ENCODE results near the gene LSMEM2. TPM values are rescaled to one million over a fixed set of nuclear protein-coding genes. Genes with fewer than 3 reads are reported as not detected.

The LSMEM2 gene
- total and polyA plus RNA-seq, 9 of the 15 experiments (the other 6 are each of a cell fraction or from before 2014, with no cell fraction given), result not detected

GRCh38 chr3:50245831-50246516 is 32.9 kb upstream of the LSMEM2 start (continued):
- TF ChIP-seq ZBTB11 (CRISPR knock-in tag; IDR thresholded peaks at IDR 0.05) (peak in 1 of 3 experiments; percentile 74; a peak in 2 of 6 replicates), ZNF778 (CRISPR knock-in tag; IDR thresholded peaks at IDR 0.05) (no peak), VEZF1 (CRISPR knock-in tag; IDR thresholded peaks at IDR 0.05) (peak; percentile 87), CHD2 (IDR thresholded peaks at IDR 0.05; ENCODE audit: low read depth, low read length) (peak; percentile 70), JUND (IDR thresholded peaks at IDR 0.05; ENCODE audit: borderline replicate concordance, low read depth, low read length) (peak; percentile 23; the same call in 1 of the 2 replicates), JUND (tag; IDR thresholded peaks at IDR 0.05; ENCODE audit: borderline replicate concordance, low read depth, low read length) (no peak; the same call in 2 of the 3 replicates), HCFC1 (IDR thresholded peaks at IDR 0.05; ENCODE audit: low read depth, low read length) (peak; percentile 40; the same call in 1 of the 2 replicates), ZNF740 (CRISPR knock-in tag; IDR thresholded peaks at IDR 0.05) (peak; percentile 99), ZNF740 (tag; IDR thresholded peaks at IDR 0.05) (peak in 1 of 2 experiments; percentile 87; a peak in 2 of 4 replicates), PHF8 (IDR thresholded peaks at IDR 0.05; ENCODE audit: borderline replicate concordance, low read length) (peak; percentile 24; the same call in 1 of the 2 replicates), ZNF263 (CRISPR knock-in tag; IDR thresholded peaks at IDR 0.05; ENCODE audit: borderline replicate concordance) (peak; percentile 62; the same call in 1 of the 2 replicates), BACH1 (tag; IDR thresholded peaks at IDR 0.05) (no peak), XRCC5 (IDR thresholded peaks at IDR 0.05; ENCODE audit: low read depth, low read length) (peak; percentile 84), ZNF699 (CRISPR knock-in tag; IDR thresholded peaks at IDR 0.05; ENCODE audit: insufficient replicate concordance) (no peak), ZNF431 (CRISPR knock-in tag; IDR thresholded peaks at IDR 0.05) (0 out of 2 replicates have a peak, but pooled peaks have one; percentile 38), CTBP1 (IDR thresholded peaks at IDR 0.05; ENCODE audit: borderline replicate concordance) (peak; percentile 39; the same call in 1 of the 2 replicates), SPI1 (IDR thresholded peaks at IDR 0.05; ENCODE audit: borderline replicate concordance, low read depth, low read length) (peak; percentile 79), CXXC5 (CRISPR knock-in tag; IDR thresholded peaks at IDR 0.05) (peak; percentile 60), SMAD3 (CRISPR knock-in tag; conservative IDR thresholded peaks at IDR 0.05) (0 out of 2 replicates have a peak, but pooled peaks have one; percentile 30)
- TF ChIP-seq, protein P1, sequence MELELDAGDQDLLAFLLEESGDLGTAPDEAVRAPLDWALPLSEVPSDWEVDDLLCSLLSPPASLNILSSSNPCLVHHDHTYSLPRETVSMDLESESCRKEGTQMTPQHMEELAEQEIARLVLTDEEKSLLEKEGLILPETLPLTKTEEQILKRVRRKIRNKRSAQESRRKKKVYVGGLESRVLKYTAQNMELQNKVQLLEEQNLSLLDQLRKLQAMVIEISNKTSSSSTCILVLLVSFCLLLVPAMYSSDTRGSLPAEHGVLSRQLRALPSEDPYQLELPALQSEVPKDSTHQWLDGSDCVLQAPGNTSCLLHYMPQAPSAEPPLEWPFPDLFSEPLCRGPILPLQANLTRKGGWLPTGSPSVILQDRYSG (tag; conservative IDR thresholded peaks at IDR 0.05; ENCODE audit: low read depth), result no peak
